ENCODE measurements around the gene CSTF2.
"Not testable (repeated sequence)": the region's sequence is repeated elsewhere in the genome, so short reads cannot be mapped to it uniquely, and the experiment has no call there.

DNA sequence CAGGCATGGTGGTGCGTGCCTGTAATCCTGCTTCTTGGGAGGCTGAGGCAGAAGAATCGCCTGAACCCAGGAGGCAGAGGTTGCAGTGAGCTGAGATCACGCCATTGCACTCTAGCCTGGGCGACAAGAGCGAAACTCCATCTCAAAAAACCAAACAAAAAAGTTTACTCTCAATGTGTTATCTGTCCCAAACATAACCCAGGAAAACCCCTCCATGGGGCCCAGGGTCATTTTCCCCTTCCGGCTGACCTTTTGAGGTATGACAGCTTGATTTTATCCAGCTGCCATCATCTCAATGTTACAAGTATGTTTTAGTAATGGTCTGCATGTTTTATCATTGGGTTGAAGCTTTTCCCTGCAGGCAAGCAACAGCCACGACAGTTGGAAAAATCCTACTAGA is 23.8 kb upstream of the CSTF2 start:
- TF ChIP-seq ZNF274 (IDR thresholded peaks at IDR 0.05; ENCODE audit: low read depth, low read length); SUZ12 (IDR thresholded peaks at IDR 0.05; ENCODE audit: extremely low read depth, insufficient read depth, insufficient read length): not testable (repeated sequence)
